K562 (cell line): ENCODE results near the gene KIF14. TPM values are rescaled to one million over a fixed set of nuclear protein-coding genes. Genes with fewer than 3 reads are reported as not detected.

Experiments
- ARID1B ChIP-seq: fragments of 450-650 bp; IDR thresholded peaks from 2 replicates; pipeline ENCODE4 v1.6.1; 2016; ENCODE audit warnings: antibody characterized with exemption, mild to moderate bottlenecking, inconsistent platforms
- BRCA1 ChIP-seq, 2 experiments: fragments of 450-650 bp in 1 of 2; sonication (generic) in 1 of 2; formaldehyde crosslinking in 1 of 2; IDR thresholded peaks; 2 replicates each; pipeline versions ENCODE4 v1.5.0 to v1.6.1; 2017 to 2020; ENCODE audit warnings: mild to moderate bottlenecking in 1 of 2, missing genetic modification reagents in 1 of 2
- CXXC5 ChIP-seq: fragments of 250-450 bp; sonication (Bioruptor Pico); IDR thresholded peaks from 2 replicates; pipeline ENCODE4 v1.8.0; 2022; ENCODE audit warnings: inconsistent platforms, mild to moderate bottlenecking, moderate library complexity
- ELF1 ChIP-seq: fragments of 200-800 bp; sonication (Bioruptor generic); IDR thresholded peaks from 2 replicates; pipeline ENCODE4 v1.6.1; 2016; ENCODE audit warnings: missing genetic modification characterization, missing compliant biosample characterization
- ELF4 ChIP-seq: fragments of 450-650 bp; formaldehyde crosslinking; IDR thresholded peaks from 2 replicates; pipeline ENCODE4 v1.4.0; 2022; ENCODE audit warnings: missing genetic modification characterization
- FOS ChIP-seq: IDR thresholded peaks from 3 replicates; pipeline ENCODE4 v1.6.1; 2011; ENCODE audit not compliant: insufficient read length; ENCODE audit errors: extremely low read depth
- GABPB1 ChIP-seq: sonication (generic); formaldehyde crosslinking; IDR thresholded peaks from 2 replicates; pipeline ENCODE4 v1.8.0; 2022; ENCODE audit warnings: mild to moderate bottlenecking, missing genetic modification reagents
- GTF2E2 ChIP-seq: fragments of 200-800 bp; sonication (Bioruptor generic); IDR thresholded peaks from 2 replicates; pipeline ENCODE4 v1.6.1; 2016; ENCODE audit warnings: missing genetic modification characterization, missing compliant biosample characterization
- HDAC1 ChIP-seq, 2 experiments: fragments of 450-650 bp; IDR thresholded peaks; 2 replicates each; pipeline ENCODE4 v1.6.1; 2016 to 2017; ENCODE audit warnings: inconsistent platforms in 1 of 2, mild to moderate bottlenecking in 1 of 2, moderate library complexity in 1 of 2
- HMGN3 ChIP-seq: IDR thresholded peaks from 2 replicates; pipeline ENCODE4 v1.6.1; 2011; ENCODE audit warnings: borderline replicate concordance, low read depth, mild to moderate bottlenecking, mixed read lengths, low read length; ENCODE audit not compliant: insufficient read length; ENCODE audit errors: extremely low read depth
- JUND ChIP-seq, 2 experiments: IDR thresholded peaks; 2 replicates in 1 of 2; 3 replicates in 1 of 2; pipeline ENCODE4 v1.6.1; 2011; ENCODE audit warnings: borderline replicate concordance in 2 of 2, low read depth in 2 of 2, low read length in 2 of 2, improper control_type of control experiment in 1 of 2, missing biosample characterization in 1 of 2, missing genetic modification characterization in 1 of 2, missing genetic modification reagents in 1 of 2
- NCOA6 ChIP-seq: fragments of 450-650 bp; IDR thresholded peaks from 2 replicates; pipeline ENCODE4 v1.6.1; 2017; ENCODE audit warnings: mild to moderate bottlenecking
- NCOR1 ChIP-seq: fragments of 450-650 bp; IDR thresholded peaks from 2 replicates; pipeline ENCODE4 v1.6.1; 2016; ENCODE audit warnings: mild to moderate bottlenecking, moderate library complexity
- NR2C1 ChIP-seq, 2 experiments: fragments of 450-650 bp; IDR thresholded peaks; 2 replicates each; pipeline ENCODE4 v1.6.1; 2017; ENCODE audit warnings: mild to moderate bottlenecking in 2 of 2, antibody characterized with exemption in 1 of 2, inconsistent platforms in 1 of 2, missing compliant biosample characterization in 1 of 2, missing genetic modification characterization in 1 of 2
- POLR2A ChIP-seq: fragments of 450-650 bp; conservative IDR thresholded peaks from 2 replicates; pipeline ENCODE4 v1.6.1; 2016
- RAD21 ChIP-seq, 2 experiments: fragments of 250-450 bp in 1 of 2; fragments of 450-650 bp in 1 of 2; sonication (Bioruptor Pico) in 1 of 2; formaldehyde crosslinking in 1 of 2; IDR thresholded peaks in 1 of 2; conservative IDR thresholded peaks in 1 of 2; 2 replicates each; pipeline versions ENCODE4 v1.4.0 to v1.8.0; 2020 to 2022; ENCODE audit warnings: mild to moderate bottlenecking in 2 of 2, moderate library complexity in 1 of 2
- RCOR1 ChIP-seq, 2 experiments: IDR thresholded peaks; 2 replicates each; pipeline ENCODE4 v1.6.1; 2012; ENCODE audit warnings: low read depth in 2 of 2, low read length in 2 of 2, borderline replicate concordance in 1 of 2, improper control_type of control experiment in 1 of 2
- SMARCA4 ChIP-seq: fragments of 450-650 bp; IDR thresholded peaks from 2 replicates; pipeline ENCODE4 v1.6.1; 2016
- SMARCA5 ChIP-seq: fragments of 450-650 bp; IDR thresholded peaks from 2 replicates; pipeline ENCODE4 v1.6.1; 2016
- TAF1 ChIP-seq: IDR thresholded peaks from 2 replicates; pipeline ENCODE4 v1.6.1; 2011; ENCODE audit warnings: mild to moderate bottlenecking, low read length, moderate library complexity; ENCODE audit not compliant: insufficient read depth, control insufficient read depth, severe bottlenecking; ENCODE audit errors: extremely low read depth
- TEAD4 ChIP-seq, 2 experiments: sonication (generic) in 1 of 2; formaldehyde crosslinking in 1 of 2; IDR thresholded peaks; 2 replicates each; pipeline versions ENCODE4 v1.6.1 to v1.8.0; 2012 to 2022; ENCODE audit warnings: borderline replicate concordance in 1 of 2, inconsistent platforms in 1 of 2, low read length in 1 of 2, mild to moderate bottlenecking in 1 of 2, missing genetic modification reagents in 1 of 2
- ZNF146 ChIP-seq: IDR thresholded peaks from one replicate; pipeline ENCODE4 v1.6.1; 2018; ENCODE audit warnings: missing compliant biosample characterization; ENCODE audit not compliant: unreplicated experiment
- ZNF584 ChIP-seq: fragments of 200-800 bp; sonication (Bioruptor generic); IDR thresholded peaks from 2 replicates; pipeline ENCODE4 v1.6.1; 2016; ENCODE audit warnings: low read depth, mild to moderate bottlenecking, missing genetic modification characterization, missing compliant biosample characterization
- polyA plus RNA-seq, 8 experiments: library from polyadenylated mRNA; depleted of rRNA in 4 of 8; stranded (reverse) in 5 of 8; unstranded in 3 of 8; fragments of >200 nt; fragmentation: Nextera tagmentation in 2 of 8; fragmentation: Illumina TruSeq in 1 of 8; extraction: Ambion mirVana in 2 of 8; extraction: Trizol in 1 of 8; gene quantifications; 2 replicates each; pipeline versions ENCODE4 v1.2.1 to v1.2.3, GENCODE V29; 2011 to 2014; ENCODE audit warnings: inconsistent platforms in 1 of 8, missing spikeins in 1 of 8
- total RNA-seq, 7 experiments: library from RNA; depleted of rRNA in 6 of 7; stranded (reverse); fragments of >200 nt in 6 of 7; fragmentation: Illumina TruSeq in 2 of 7; extraction: Trizol in 2 of 7; gene quantifications; 2 replicates each; pipeline versions ENCODE4 v1.2.1 to v1.2.3, GENCODE V29; 2011 to 2021; ENCODE audit warnings: low replicate concordance in 1 of 7
- TF ChIP-seq, protein P1 (sequence below): fragments of 450-650 bp; formaldehyde crosslinking; IDR thresholded peaks from 2 replicates; pipeline ENCODE4 v1.4.0; 2022; ENCODE audit warnings: missing genetic modification characterization

The KIF14 gene
- total and polyA plus RNA-seq, 9 of the 15 experiments (the other 6 are each of a cell fraction or from before 2014, with no cell fraction given) = 11.5 to 47.4 (median 29.0) TPM

DNA sequence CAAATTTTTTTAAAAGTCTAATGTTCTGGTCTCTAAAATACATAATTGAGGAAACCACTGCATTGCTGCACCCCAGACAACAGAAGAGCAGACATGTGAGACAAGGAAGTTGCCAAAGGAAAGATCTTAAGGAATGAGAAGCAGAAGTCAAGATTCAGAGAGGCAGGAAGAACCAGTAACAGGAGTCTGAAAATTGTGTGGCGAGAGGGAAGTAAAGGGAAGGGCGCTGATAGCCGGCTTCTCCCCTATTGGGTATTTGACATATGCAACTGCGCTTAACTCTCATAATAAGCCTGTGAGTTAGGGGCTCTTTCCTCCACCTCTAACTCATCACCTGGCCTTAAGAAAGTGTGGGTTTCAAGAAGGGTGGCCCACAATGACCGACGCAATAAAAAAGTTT is 21.9 kb upstream of the KIF14 start (continued):
- no peak for TF ChIP-seq FOS
- TF ChIP-seq SMARCA4 = peak; percentile 66
- no peak for TF ChIP-seq JUND (IDR thresholded peaks at IDR 0.05; ENCODE audit: borderline replicate concordance, low read depth, low read length)
- TF ChIP-seq JUND (tag; IDR thresholded peaks at IDR 0.05; ENCODE audit: borderline replicate concordance, low read depth, low read length) = peak; percentile 45; the same call in 1 of the 3 replicates
- TF ChIP-seq RCOR1 (IDR thresholded peaks at IDR 0.05; ENCODE audit: borderline replicate concordance in 1 of 2, low read depth in 2 of 2, low read length in 2 of 2) = peak in 1 of 2 experiments; percentile 50; a peak in 1 of 4 replicates
- TF ChIP-seq CXXC5 (CRISPR knock-in tag) = 0 out of 2 replicates have a peak, but pooled peaks have one; percentile 12
- TF ChIP-seq ARID1B = peak; percentile 59
- no peak for TF ChIP-seq ZNF146
- no peak for TF ChIP-seq HMGN3
- TF ChIP-seq, protein P1, sequence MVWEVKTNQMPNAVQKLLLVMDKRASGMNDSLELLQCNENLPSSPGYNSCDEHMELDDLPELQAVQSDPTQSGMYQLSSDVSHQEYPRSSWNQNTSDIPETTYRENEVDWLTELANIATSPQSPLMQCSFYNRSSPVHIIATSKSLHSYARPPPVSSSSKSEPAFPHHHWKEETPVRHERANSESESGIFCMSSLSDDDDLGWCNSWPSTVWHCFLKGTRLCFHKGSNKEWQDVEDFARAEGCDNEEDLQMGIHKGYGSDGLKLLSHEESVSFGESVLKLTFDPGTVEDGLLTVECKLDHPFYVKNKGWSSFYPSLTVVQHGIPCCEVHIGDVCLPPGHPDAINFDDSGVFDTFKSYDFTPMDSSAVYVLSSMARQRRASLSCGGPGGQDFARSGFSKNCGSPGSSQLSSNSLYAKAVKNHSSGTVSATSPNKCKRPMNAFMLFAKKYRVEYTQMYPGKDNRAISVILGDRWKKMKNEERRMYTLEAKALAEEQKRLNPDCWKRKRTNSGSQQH (CRISPR knock-in tag) = no peak
- 0 out of 4 replicates have a peak, but pooled peaks have one; percentile 3 to 8 for TF ChIP-seq RAD21 (CRISPR knock-in tag; conservative IDR thresholded peaks at IDR 0.05 in 1 of 2, IDR thresholded peaks at IDR 0.05 in 1 of 2)
- TF ChIP-seq TEAD4 (IDR thresholded peaks at IDR 0.05; ENCODE audit: low read length) = peak; percentile 31; the same call in 1 of the 2 replicates
- no peak for TF ChIP-seq TEAD4 (CRISPR knock-in tag; IDR thresholded peaks at IDR 0.05; ENCODE audit: borderline replicate concordance)
- TF ChIP-seq GTF2E2 = peak; percentile 31; the same call in 1 of the 2 replicates
- 0 out of 4 replicates have a peak, but pooled peaks of 1 of the 2 experiments have one; percentile 32 for TF ChIP-seq HDAC1 (IDR thresholded peaks at IDR 0.05)
- peak; percentile 14; the same call in 1 of the 2 replicates for TF ChIP-seq NR2C1 (IDR thresholded peaks at IDR 0.05)
- no peak for TF ChIP-seq NR2C1 (tag; IDR thresholded peaks at IDR 0.05)
- TF ChIP-seq ELF4 (CRISPR knock-in tag) = no peak
- no peak for TF ChIP-seq POLR2A
- TF ChIP-seq SMARCA5 = peak; percentile 35; the same call in 1 of the 2 replicates
- peak; percentile 34; the same call in 1 of the 2 replicates for TF ChIP-seq NCOA6
- peak; percentile 54 for TF ChIP-seq ELF1 (tag)
- 0 out of 2 replicates have a peak, but pooled peaks have one; percentile 16 for TF ChIP-seq NCOR1
- TF ChIP-seq TAF1 = peak; percentile 14
- no peak for TF ChIP-seq ZNF584 (CRISPR knock-in tag)
- no peak for TF ChIP-seq BRCA1 (IDR thresholded peaks at IDR 0.05)
- no peak for TF ChIP-seq BRCA1 (CRISPR knock-in tag; IDR thresholded peaks at IDR 0.05)
- TF ChIP-seq GABPB1 (CRISPR knock-in tag) = no peak
